HEK293 (cell line): ENCODE measurements around the gene DLGAP4.
A peak's percentile ranks its signal among the peaks of the same experiment; 100 is the strongest.

ENCODE experiments used
- CTCF ChIA-PET: fragments of 350-600 bp; formaldehyde crosslinking; extraction: SDS; loops from one replicate; lab custom pipeline; 2021; ENCODE audit warnings: antibody characterized with exemption; lab: Yijun Ruan, JAX
- POLR2A ChIA-PET: fragments of 300-600 bp; formaldehyde crosslinking; extraction: SDS; loops from one replicate; lab custom pipeline; 2020; ENCODE audit warnings: antibody characterized with exemption, inconsistent platforms; lab: Yijun Ruan, JAX
- H3K27ac ChIP-seq: fragments of 200-500 bp; sonication (Bioruptor generic); 2 replicates; pipeline ENCODE4 v1.5.1; 2014; ENCODE audit warnings: low read depth, low read length, control low read depth, inconsistent platforms; ENCODE audit errors: extremely low read depth
- H3K36me3 ChIP-seq, 2 experiments: fragments of 200-500 bp in 1 of 2; sonication (Bioruptor generic) in 1 of 2; 1 replicate in 1 of 2; 2 replicates in 1 of 2; pipeline ENCODE4 v1.5.1; 2014 to 2017; ENCODE audit warnings: inconsistent platforms in 2 of 2, low read length in 2 of 2; ENCODE audit not compliant: control insufficient read depth in 2 of 2, insufficient read depth in 1 of 2
- H3K4me1 ChIP-seq: fragments of 200-500 bp; sonication (Bioruptor generic); 2 replicates; pipeline ENCODE4 v1.5.1; 2014; ENCODE audit warnings: mild to moderate bottlenecking, low read length, inconsistent platforms; ENCODE audit not compliant: control insufficient read depth, insufficient read depth
- H3K4me3 ChIP-seq: 2 replicates; pipeline ENCODE4 v1.5.1; 2011; ENCODE audit warnings: low read depth, mild to moderate bottlenecking, control low read depth, low read length, moderate library complexity
- H3K9me3 ChIP-seq: fragments of 200-500 bp; sonication (Bioruptor generic); 2 replicates; pipeline ENCODE4 v1.5.1; 2014; ENCODE audit warnings: low read depth, low read length, inconsistent platforms; ENCODE audit not compliant: control insufficient read depth, insufficient read depth
- BCL11A ChIP-seq: fragments of 450-650 bp; formaldehyde crosslinking; IDR thresholded peaks from 2 replicates; pipeline ENCODE4 v1.5.1; 2016; ENCODE audit warnings: low read depth, missing biosample characterization, missing genetic modification characterization
- EGR2 ChIP-seq: fragments of 450-650 bp; formaldehyde crosslinking; IDR thresholded peaks from 2 replicates; pipeline ENCODE4 v1.5.1; 2016; ENCODE audit warnings: low read depth, missing biosample characterization, missing genetic modification characterization
- GLIS2 ChIP-seq: fragments of 450-650 bp; formaldehyde crosslinking; IDR thresholded peaks from 2 replicates; pipeline ENCODE4 v1.5.1; 2016; ENCODE audit warnings: missing biosample characterization, missing genetic modification characterization
- REST ChIP-seq: fragments of 450-650 bp; formaldehyde crosslinking; IDR thresholded peaks from 2 replicates; pipeline ENCODE4 v1.5.1; 2016; ENCODE audit warnings: missing biosample characterization, missing genetic modification characterization
- SCRT1 ChIP-seq: fragments of 450-650 bp; formaldehyde crosslinking; IDR thresholded peaks from 2 replicates; pipeline ENCODE4 v1.5.1; 2016; ENCODE audit warnings: missing biosample characterization, missing genetic modification characterization, borderline replicate concordance
- YY1 ChIP-seq: fragments of 450-650 bp; formaldehyde crosslinking; IDR thresholded peaks from 2 replicates; pipeline ENCODE4 v1.5.1; 2018; ENCODE audit warnings: missing biosample characterization, missing genetic modification characterization
- ZBTB17 ChIP-seq: fragments of 450-650 bp; formaldehyde crosslinking; IDR thresholded peaks from 2 replicates; pipeline ENCODE4 v1.5.1; 2016; ENCODE audit warnings: missing biosample characterization, missing genetic modification characterization
- ZNF202 ChIP-seq: fragments of 450-650 bp; formaldehyde crosslinking; IDR thresholded peaks from 2 replicates; pipeline ENCODE4 v1.5.1; 2016; ENCODE audit warnings: missing biosample characterization, missing genetic modification characterization, borderline replicate concordance
- ZNF274 ChIP-seq, 2 experiments: fragments of 200-500 bp in 1 of 2; fragments of 450-650 bp in 1 of 2; sonication (Bioruptor generic) in 1 of 2; formaldehyde crosslinking in 1 of 2; IDR thresholded peaks; 2 replicates each; pipeline versions ENCODE4 v1.5.1 to v1.6.1; 2014 to 2016; ENCODE audit warnings: borderline replicate concordance in 1 of 2, inconsistent platforms in 1 of 2, low read length in 1 of 2, missing biosample characterization in 1 of 2, missing genetic modification characterization in 1 of 2
- ZNF292 ChIP-seq: fragments of 450-650 bp; formaldehyde crosslinking; IDR thresholded peaks from 2 replicates; pipeline ENCODE4 v1.5.1; 2016; ENCODE audit warnings: low read depth, missing biosample characterization, missing genetic modification characterization, borderline replicate concordance
- ZNF398 ChIP-seq: fragments of 450-650 bp; formaldehyde crosslinking; IDR thresholded peaks from 2 replicates; pipeline ENCODE4 v1.5.1; 2017; ENCODE audit warnings: missing biosample characterization, missing genetic modification characterization
- ZNF48 ChIP-seq: fragments of 450-650 bp; formaldehyde crosslinking; IDR thresholded peaks from 2 replicates; pipeline ENCODE4 v1.5.1; 2016; ENCODE audit warnings: missing biosample characterization, missing genetic modification characterization
- ZNF585B ChIP-seq: fragments of 450-650 bp; formaldehyde crosslinking; IDR thresholded peaks from 2 replicates; pipeline ENCODE4 v1.5.1; 2016; ENCODE audit warnings: missing biosample characterization, missing genetic modification characterization
- ZNF623 ChIP-seq: fragments of 450-650 bp; formaldehyde crosslinking; IDR thresholded peaks from 2 replicates; pipeline ENCODE4 v1.5.1; 2016; ENCODE audit warnings: missing biosample characterization, missing genetic modification characterization
- ZNF624 ChIP-seq: fragments of 450-650 bp; formaldehyde crosslinking; IDR thresholded peaks from 2 replicates; pipeline ENCODE4 v1.5.1; 2017; ENCODE audit warnings: missing biosample characterization, missing genetic modification characterization
- ZNF664 ChIP-seq: fragments of 450-650 bp; formaldehyde crosslinking; IDR thresholded peaks from 2 replicates; pipeline ENCODE4 v1.5.1; 2016; ENCODE audit warnings: missing biosample characterization, missing genetic modification characterization
- ZNF747 ChIP-seq: fragments of 450-650 bp; formaldehyde crosslinking; IDR thresholded peaks from 2 replicates; pipeline ENCODE4 v1.5.1; 2016; ENCODE audit warnings: missing biosample characterization, missing genetic modification characterization
- ZNF791 ChIP-seq: fragments of 450-650 bp; formaldehyde crosslinking; IDR thresholded peaks from 2 replicates; pipeline ENCODE4 v1.5.1; 2016; ENCODE audit warnings: missing biosample characterization, missing genetic modification characterization
- ZSCAN23 ChIP-seq: fragments of 450-650 bp; formaldehyde crosslinking; IDR thresholded peaks from 2 replicates; pipeline ENCODE4 v1.5.1; 2016; ENCODE audit warnings: missing biosample characterization, missing genetic modification characterization

The DLGAP4 gene

GRCh38 chr20:36346256-36346655, 40.1 kb downstream of the DLGAP4 start:
- TF ChIP-seq REST (no peak), BCL11A (no peak), GLIS2 (tag by site-specific recombination) (no peak), ZNF585B (no peak), EGR2 (tag by site-specific recombination) (no peak), YY1 (no peak)
- ChIA-PET CTCF (no interaction called here), POLR2A (no interaction called here)
- no peak overlapping the region for H3K27ac ChIP-seq
- H3K36me3 ChIP-seq: no peaks in the 10 kb centered on the region
- no peaks in the 10 kb centered on the region for H3K9me3 ChIP-seq
- H3K4me3 ChIP-seq: no peak overlapping the region
- H3K4me1 ChIP-seq: no peaks in the 10 kb centered on the region

- TF ChIP-seq ZNF623 (tag by site-specific recombination): peak; percentile 95
- TF ChIP-seq ZNF274 (IDR thresholded peaks at IDR 0.05; ENCODE audit: low read length): no peak
- no peak for TF ChIP-seq ZNF274 (tag by site-specific recombination; IDR thresholded peaks at IDR 0.05; ENCODE audit: borderline replicate concordance)
- Histone ChIP-seq H3K9me3 (no peaks in the 10 kb centered on the region), H3K4me3 (no peak overlapping the region), H3K36me3 (no peaks in the 10 kb centered on the region), H3K27ac (no peak overlapping the region), H3K4me1 (no peaks in the 10 kb centered on the region)
- POLR2A ChIA-PET: no interaction called here
- CTCF ChIA-PET: interaction anchor here (0.6 kb wide), 1 partner anchor 515 kb away, joined by 3 read pairs; no protein-coding TSS in a partner anchor
Measured at GRCh38 chr20:36349384-36350170, 43.4 kb downstream of the DLGAP4 start.

DNA sequence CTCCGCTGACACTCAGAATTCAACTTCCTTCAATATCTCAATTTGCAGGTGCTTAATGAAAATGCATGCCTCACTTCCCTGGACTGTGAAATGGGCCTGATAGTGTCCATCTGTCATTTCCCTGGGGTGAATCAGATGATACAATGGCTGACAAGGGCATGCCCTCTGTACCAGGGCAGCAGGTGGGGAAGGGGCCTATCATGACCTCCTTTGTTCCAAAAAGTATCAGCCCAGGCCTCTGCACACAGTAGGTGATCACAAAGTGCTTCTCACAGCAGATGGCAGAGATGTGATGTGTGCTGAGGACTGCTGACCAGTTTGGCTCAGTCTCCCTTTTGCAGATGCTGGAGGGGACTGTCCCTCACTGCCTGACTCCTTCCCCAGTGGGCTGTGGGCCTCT, 44.3 kb downstream of the DLGAP4 start:
- Histone ChIP-seq H3K36me3 (no peaks in the 10 kb centered on the region), H3K9me3 (no peaks in the 10 kb centered on the region), H3K27ac (no peak overlapping the region), H3K4me3 (no peak overlapping the region), H3K4me1 (no peaks in the 10 kb centered on the region)
- ChIA-PET CTCF (no interaction called here), POLR2A (no interaction called here)
- TF ChIP-seq ZNF664 (tag by site-specific recombination): peak; percentile 10; the same call in 1 of the 2 replicates
- TF ChIP-seq ZNF292 (tag by site-specific recombination): no peak
- TF ChIP-seq ZNF202 (tag by site-specific recombination): no peak
- TF ChIP-seq ZNF747 (tag by site-specific recombination): no peak
- no peak for TF ChIP-seq ZSCAN23

- Histone ChIP-seq H3K4me3 (no peak overlapping the region), H3K27ac (no peak overlapping the region), H3K9me3 (no peaks in the 10 kb centered on the region)
- ChIA-PET POLR2A (no interaction called here), CTCF (interaction anchor here (0.6 kb wide), 1 partner anchor 10 kb away, joined by 3 read pairs; no protein-coding TSS in a partner anchor)
- no peak for TF ChIP-seq ZNF585B
- no peak for TF ChIP-seq ZBTB17 (tag by site-specific recombination)
- peak; percentile 95 for TF ChIP-seq ZNF623 (tag by site-specific recombination)
- TF ChIP-seq ZNF48: no peak
- TF ChIP-seq ZNF624 (tag by site-specific recombination): no peak
- TF ChIP-seq ZNF398 (tag by site-specific recombination): no peak
- no peak for TF ChIP-seq ZNF791
- TF ChIP-seq SCRT1 (tag by site-specific recombination): no peak
- TF ChIP-seq, all 188 proteins: peak for 1
- Histone ChIP-seq H3K4me1 (no peaks in the 10 kb centered on the region), H3K36me3 (no peaks in the 10 kb centered on the region)
Measured at GRCh38 chr20:36351937-36352336, 45.8 kb downstream of the DLGAP4 start.
